Activated CD4-positive, alpha-beta T cell treated with anti-CD3 and anti-CD28 coated beads, Interleukin-2, Interleukin-6, amounts not matched to agents 100 ng/mL and 50 ng/mL, durations not matched to agents 16 hours and 8 hours (primary cell): ENCODE measurements around the gene CR1L.
"Not testable (repeated sequence)": the region's sequence is repeated elsewhere in the genome, so short reads cannot be mapped to it uniquely, and the experiment has no call there.

Experiments used
- DNase-seq: peaks from one replicate; pipeline ENCODE4 v3.0.0-alpha.2; 2020

The CR1L gene

GRCh38 chr1:207646944-207647579 is 2.1 kb downstream of the CR1L start:
- no peak for DNase-seq

GRCh38 chr1:207647671-207648333 is 2.9 kb downstream of the CR1L start:
- DNase-seq, result no peak

GRCh38 chr1:207648334-207649209 is 3.6 kb downstream of the CR1L start:
- no peak for DNase-seq

GRCh38 chr1:207649210-207649753 is 4.3 kb downstream of the CR1L start:
- no peak for DNase-seq

DNA sequence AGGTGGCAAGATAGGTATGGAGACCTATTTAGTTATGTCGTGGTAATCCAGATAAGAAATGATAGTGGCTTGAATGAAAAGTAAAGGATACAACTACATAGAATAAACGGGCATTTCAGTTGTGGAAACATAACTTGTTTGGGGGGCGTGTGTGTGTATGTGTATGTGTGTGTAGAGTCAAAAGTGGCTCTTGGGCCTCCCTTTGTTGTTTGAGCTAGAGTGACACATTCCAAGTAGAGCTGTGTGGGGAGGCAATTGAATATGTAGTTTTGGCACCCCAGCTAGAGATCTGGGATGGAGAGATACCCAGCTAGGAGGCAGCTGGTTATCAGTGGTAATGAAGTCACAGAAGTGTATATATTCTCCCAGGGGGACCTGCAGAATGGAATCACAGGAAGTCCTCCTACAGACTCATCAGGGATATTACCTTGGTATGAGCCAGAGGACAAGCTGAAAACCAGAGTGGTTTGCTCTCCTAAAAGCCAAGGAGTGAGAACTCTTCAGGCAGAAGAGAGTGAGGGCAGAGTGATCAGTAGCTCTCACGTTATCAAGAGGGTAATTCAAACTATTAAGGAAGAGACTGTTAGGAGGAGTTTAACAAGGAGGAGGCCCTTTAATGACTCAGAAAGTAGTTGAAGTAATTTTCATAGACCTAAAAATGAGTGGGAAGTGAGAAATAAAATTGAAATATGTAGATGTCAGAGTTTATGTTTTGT is 5.1 kb downstream of the CR1L start:
- DNase-seq, result no peak

DNA sequence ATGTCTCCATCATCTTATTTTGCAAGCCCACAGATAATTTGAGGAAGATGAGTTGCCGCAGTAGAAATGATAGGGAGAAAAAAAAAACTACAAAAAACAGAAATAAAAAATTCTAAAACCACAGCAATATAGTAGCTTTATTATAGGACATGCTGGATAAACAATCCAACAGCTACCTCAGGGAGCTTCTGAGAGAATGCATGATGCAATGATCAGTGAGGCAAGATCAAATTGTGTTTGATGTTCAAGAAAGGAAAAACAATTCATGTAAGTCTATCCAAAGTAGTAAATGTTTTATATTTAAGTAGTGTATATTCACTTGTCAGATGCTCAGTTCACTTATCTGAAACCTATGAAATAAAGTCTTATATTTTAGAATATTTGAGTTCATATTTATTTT is 6.7 kb downstream of the CR1L start:
- DNase-seq, result no peak

GRCh38 chr1:207654320-207654719 is 9.4 kb downstream of the CR1L start:
- DNase-seq, result no peak

- no peak for DNase-seq
Observed at GRCh38 chr1:207658408-207658807, 13.5 kb downstream of the CR1L start.

- no peak for DNase-seq
Observed at GRCh38 chr1:207658904-207659485, 14.1 kb downstream of the CR1L start.

GRCh38 chr1:207659545-207660153 is 14.7 kb downstream of the CR1L start:
- DNase-seq, result no peak

- DNase-seq, result not testable (repeated sequence)
Observed at GRCh38 chr1:207661420-207661819, 16.5 kb downstream of the CR1L start.

DNA sequence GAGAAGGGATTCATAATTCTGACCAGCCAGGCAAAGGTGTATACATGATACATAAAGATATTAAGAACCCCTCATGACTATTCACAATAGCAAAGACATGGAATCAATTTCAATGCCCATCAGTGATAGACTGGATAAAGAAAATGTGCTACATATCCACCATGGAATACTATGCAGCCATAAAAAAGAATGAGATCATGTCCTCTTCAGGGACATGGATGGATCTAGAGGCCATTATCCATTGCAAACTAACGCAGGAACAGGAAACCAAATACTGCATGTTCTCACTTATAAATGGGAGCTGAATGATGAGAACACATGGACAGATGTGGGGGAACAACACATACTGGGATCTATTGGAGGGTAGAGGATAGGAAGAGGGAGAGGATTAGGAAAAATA is 21.4 kb downstream of the CR1L start:
- DNase-seq, result no peak

DNA sequence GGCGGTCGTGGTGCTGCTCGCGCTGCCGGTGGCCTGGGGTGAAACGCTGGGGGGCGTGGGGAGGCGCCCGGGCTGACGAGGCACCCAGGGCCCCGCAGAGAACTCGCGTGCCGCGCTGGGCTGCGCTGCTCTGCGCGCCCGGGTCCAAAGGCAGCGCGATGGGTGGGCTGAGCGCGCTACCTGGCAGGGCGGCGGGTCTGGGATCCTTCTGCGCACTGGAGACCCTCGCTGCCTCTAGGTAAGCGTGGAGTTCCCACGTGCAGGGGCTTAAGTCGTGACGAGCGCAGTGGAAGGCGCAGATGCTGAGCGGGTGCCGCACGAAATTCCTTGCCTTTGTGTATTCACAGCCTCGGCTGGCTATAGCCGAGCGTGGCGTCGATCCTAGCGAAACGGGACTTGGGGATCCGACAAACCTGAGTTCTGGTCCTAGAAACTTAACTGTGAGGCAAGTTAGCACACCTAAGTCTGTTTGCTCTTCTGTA is 24.6 kb downstream of the CR1L start:
- no peak for DNase-seq

GRCh38 chr1:207670192-207670591 is 25.3 kb downstream of the CR1L start:
- DNase-seq, result no peak

- no peak for DNase-seq
Observed at GRCh38 chr1:207670997-207671396, 26.1 kb downstream of the CR1L start.

DNA sequence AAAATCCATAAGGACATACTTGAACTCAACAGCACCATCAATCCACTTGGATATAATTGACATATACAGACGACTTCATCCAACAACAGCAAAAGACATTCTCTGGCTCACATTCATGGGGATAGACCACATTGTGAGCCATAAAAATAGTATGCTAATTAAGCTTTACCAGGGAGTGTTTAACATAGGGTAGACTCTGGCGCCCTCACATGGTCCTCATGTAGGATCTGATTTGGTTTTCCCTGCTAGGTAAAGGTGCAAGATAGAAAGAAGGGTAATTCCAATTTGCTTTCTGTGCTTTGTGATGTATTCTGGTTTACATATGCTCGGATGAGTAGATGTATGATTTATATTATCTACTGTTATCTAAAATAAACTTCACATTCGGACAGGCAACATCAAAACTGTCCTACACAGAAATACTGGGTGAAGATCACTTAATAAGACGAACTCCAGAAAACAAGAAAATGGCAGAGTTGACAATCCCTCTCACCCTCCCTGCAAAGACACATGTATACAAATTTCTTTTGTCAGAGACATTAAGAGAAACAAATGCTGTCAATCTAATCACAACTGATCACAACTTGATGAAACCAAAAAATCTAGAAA is 27.7 kb downstream of the CR1L start:
- peak; percentile 20 for DNase-seq

DNA sequence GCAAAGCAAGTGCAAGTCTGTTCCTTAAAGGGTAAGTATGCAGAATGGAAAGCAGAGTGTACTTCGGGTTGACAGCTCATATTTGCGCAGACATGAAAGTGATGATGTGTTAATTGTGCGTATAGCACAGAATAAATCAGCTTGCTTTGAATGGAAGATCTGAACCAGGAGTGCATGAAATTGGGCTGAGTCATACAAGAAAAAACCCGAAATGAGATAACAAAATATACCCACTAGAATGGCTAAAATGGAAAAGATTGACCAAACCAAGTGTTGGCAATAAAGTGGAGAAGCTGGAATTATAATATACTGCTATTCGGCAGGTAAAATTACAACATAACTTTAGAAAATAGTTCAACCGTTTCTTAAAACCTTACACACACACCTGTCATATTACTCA is 28.5 kb downstream of the CR1L start:
- no peak for DNase-seq

DNA sequence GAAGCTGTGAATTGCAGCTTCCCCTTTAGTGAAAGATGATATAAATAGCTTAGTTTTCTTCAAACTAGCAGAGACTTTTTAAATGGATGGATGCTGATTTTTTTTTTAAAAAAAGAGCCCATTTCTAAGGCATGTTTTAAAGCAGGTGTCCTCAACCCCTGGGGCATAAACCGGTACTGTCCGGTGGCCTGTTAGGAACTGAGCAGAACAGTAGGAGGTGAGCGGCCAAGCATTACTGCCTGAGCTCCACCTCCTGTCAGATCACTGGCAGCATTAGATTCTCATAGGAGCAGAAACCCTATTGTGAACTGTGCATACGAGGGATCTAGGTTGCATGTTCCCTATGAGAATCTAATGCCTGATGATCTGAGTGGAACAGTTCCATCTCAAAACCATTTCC is 31.2 kb downstream of the CR1L start:
- DNase-seq, result no peak

GRCh38 chr1:207680590-207681388 is 35.9 kb downstream of the CR1L start:
- not testable (repeated sequence) for DNase-seq

- not testable (repeated sequence) for DNase-seq
Observed at GRCh38 chr1:207682872-207683434, 38.0 kb downstream of the CR1L start.
